ENCODE measurements around the gene FGF14.
A peak's percentile ranks its signal among the peaks of the same experiment; 100 is the strongest.

FGF14 gene

DNA sequence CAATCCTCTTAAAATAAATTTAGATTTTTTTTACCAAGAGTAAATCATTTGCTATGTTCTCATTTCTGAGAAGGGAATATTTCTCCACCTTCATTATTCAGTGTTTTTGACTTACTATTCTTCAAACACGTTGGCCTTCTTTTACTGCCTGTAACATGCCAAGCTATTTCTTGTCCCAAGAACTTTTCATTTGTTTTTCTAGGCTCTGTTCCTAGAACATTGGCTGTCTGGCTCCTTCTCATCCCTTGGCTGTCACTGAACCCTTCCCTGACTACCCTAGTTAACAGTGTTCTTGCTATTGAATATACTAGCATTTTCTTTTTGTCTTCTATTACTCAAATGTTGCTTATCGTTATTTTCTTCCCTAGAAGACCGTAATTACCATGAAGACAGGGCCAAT is 701.2 kb downstream of the FGF14 start:
- no peak for DNase-seq

DNA sequence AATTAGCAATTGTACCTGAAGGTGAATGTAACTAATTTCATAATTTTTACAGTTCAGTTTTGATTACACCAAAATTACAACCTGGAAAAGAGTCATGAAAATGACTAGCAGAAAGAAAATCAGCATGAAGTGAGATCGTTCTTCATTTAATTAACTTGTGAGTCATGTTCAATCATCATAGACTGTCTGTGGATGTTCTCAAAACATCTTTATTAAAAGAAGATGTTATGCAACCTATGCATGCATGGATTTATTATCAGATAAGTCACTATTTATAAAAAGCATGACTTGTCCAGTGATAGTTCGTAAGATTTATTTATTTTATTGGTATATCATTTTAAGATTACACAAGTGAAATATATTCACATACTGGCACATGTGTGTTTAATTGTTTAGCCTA is 703.4 kb downstream of the FGF14 start:
- DNase-seq, result no peak

DNA sequence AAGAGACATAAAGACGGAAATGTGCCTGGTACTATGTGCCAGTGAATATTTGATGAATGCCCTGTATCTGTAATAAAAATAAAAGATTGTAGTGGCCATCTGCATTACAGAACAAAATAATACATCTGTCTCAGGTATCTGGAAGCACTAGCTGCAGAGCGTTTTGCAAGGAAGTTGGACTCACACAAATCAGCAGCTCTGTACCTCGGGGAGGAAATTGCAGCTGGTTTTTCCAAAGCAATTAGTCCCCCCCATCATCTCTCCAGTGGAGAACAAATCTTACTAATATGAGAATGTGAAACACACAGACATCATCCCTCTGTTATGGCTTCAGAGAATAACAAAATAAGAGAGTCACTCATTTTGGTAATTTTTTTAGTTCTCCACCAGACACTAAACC is 704.1 kb downstream of the FGF14 start:
- DNase-seq, result no peak

DNA sequence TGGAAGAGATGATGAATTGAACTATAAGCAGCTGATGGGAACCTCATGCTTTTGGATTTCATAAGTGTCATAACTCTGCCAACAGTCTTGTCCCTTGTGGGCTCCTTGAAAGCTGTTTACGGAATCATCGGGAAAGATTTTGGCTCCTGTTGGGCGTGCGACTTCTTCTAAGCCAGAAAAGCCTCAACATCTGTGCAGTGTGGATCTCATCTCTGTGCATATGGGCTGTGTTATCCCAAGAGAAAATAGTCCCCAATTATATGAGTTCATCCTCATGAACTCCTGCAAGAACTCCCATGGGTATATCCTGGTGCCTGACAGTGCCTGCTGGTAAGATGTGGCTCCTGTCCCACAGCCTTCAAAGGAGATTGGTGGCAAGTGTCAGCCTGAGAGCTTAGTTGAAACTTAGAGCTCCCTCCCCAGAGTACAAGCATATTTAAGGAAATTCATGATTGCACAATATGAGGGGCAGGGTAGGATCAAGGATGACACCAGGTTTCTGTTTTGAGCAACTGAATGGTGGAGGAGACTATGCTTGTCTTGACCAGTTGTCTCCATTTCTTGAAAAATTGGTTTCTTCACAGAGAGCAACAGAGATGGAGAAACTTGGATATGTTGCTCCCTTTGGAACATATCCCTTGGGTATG is 705.9 kb downstream of the FGF14 start:
- no peak for DNase-seq

DNA sequence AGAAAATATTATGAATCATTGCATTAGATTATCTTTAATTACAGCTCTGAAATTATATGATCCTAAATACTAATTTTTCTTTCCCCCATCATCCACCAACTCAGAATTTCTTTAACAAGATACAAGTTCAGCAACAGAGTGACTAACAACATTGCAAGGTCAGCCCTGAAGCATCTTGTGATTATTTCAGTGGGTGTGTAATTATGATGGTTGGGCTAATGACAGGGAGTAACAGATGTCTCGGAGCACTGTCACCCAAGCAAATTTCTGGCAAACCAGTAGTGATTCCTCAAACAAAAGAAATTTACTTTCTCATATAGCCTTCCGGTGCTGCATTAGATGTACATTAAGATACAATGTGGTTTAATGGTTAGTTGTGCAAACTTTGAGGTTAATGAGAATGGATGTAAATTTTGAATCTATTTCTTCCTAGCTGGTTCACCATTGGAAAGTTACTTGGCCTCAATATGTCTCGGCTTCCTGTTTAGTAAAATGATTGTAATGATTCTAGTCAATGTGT is 710.4 kb downstream of the FGF14 start:
- no peak for DNase-seq

DNA sequence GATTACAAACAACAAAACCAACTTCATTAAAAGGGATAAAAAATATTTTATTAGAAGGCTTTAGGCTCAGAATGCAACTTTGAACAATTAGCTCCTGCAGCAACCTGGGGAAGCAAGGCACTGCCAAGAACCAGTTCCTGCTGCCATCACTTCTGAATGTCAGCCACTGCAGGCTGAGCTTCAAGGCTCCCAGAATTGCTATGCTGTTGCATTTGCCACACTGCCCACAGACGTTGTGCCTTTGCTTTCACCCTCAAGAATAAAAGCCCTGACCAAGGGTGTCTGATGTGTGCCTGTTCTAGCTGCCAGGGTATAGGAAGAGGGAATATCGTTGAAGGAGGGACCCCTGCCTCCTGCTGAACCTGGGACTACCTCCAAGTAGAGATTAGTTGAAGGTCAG is 711.0 kb downstream of the FGF14 start:
- DNase-seq, result no peak

DNA sequence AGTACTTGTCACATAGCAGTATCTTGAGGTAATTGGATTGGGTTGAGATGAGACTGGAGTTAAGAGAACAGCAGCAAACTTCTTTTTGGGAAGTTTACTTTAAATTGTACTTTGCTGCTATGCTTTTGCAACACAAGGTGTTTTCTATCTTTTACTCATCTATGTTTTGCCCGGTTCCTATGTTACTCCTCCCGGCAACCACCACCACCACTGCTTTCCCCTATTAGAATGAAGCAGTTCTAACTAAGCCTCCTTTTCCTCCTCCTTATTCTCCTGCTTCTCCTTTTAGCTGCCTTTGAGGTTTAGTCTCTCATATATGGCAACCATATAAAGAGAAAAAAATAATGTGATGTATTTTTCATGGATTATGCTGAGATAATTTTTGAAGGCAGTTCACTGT is 715.8 kb downstream of the FGF14 start:
- no peak for DNase-seq

- no peak for DNase-seq
Measured at GRCh38 chr13:101681834-101682233, 720.0 kb downstream of the FGF14 start.

- DNase-seq, result no peak
Measured at GRCh38 chr13:101673360-101674105, 728.3 kb downstream of the FGF14 start.

- DNase-seq, result peak; percentile 22
Measured at GRCh38 chr13:101661839-101662238, 740.0 kb downstream of the FGF14 start.
